ENCODE results near the gene C9orf152.

The C9orf152 gene

GRCh38 chr9:110180511-110181434, 27.2 kb downstream of the C9orf152 start:
- peak overlapping the region; percentile 46 for H3K27ac ChIP-seq (ENCODE audit: low read depth, low read length)
- H2AFZ ChIP-seq (ENCODE audit: low read length, unreplicated experiment), result no peak overlapping the region
- no peaks in the 10 kb centered on the region for H3K36me3 ChIP-seq (ENCODE audit: insufficient read depth, low read length)
- no peaks in the 10 kb centered on the region for H3K27me3 ChIP-seq (ENCODE audit: insufficient read depth, low read length)
- no peaks in the 10 kb centered on the region for H3K79me2 ChIP-seq (ENCODE audit: control insufficient read depth, insufficient read depth, low read length, unreplicated experiment)
- peak overlapping the region; percentile 15; the same call in 1 of the 2 replicates for H3K4me3 ChIP-seq (ENCODE audit: low read depth, low read length)
- H3K4me1 ChIP-seq (ENCODE audit: control insufficient read depth, insufficient read depth, low read length, unreplicated experiment), result peaks cover 22% of the 10 kb centered on the region

DNA sequence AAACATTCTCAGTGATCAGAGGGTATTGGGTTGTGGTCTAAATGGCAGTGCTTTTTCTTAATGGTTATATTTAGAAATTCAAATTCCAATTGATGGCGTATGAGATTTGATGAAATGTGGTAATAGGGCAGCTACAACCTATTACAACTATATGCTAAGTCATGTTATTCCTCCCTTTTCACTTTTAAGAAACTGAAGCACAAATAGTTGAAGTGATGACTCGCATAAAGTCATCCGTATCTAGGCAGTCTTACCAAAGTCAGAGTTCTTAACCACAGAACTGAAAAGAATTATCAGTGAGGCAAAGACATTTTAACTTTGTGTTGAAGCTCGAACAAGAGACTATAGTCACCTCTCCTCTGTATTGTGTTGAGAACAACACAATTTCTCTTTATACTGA, 28.2 kb downstream of the C9orf152 start:
- Histone ChIP-seq H3K4me1 (ENCODE audit: control insufficient read depth, insufficient read depth, low read length, unreplicated experiment) (peaks cover 22% of the 10 kb centered on the region), H2AFZ (ENCODE audit: low read length, unreplicated experiment) (no peak overlapping the region), H3K79me2 (ENCODE audit: control insufficient read depth, insufficient read depth, low read length, unreplicated experiment) (no peaks in the 10 kb centered on the region), H3K27me3 (ENCODE audit: insufficient read depth, low read length) (no peaks in the 10 kb centered on the region), H3K36me3 (ENCODE audit: insufficient read depth, low read length) (no peaks in the 10 kb centered on the region), H3K4me3 (ENCODE audit: low read depth, low read length) (no peak overlapping the region), H3K27ac (ENCODE audit: low read depth, low read length) (peak overlapping the region; percentile 46)

DNA sequence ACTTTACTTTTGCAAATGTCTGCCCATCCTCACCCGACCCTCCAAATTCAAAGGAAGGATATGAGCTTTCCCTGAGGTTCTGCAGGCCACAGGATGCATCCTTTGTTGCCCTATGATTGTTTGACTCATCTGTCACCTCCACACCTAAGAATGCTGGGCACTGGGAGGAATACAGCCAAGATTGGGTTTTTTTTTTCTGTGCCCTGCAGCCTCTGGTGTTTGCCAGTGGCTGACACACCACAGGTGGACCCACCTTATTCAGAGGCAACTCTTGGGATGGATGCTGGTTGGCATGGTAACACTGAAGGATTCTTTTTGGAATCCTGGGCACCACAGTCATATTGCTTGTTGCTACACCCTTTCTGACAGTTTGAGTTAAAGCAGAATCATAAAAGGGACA, 29.7 kb downstream of the C9orf152 start:
- Histone ChIP-seq H2AFZ (ENCODE audit: low read length, unreplicated experiment) (no peak overlapping the region), H3K27me3 (ENCODE audit: insufficient read depth, low read length) (no peaks in the 10 kb centered on the region), H3K4me1 (ENCODE audit: control insufficient read depth, insufficient read depth, low read length, unreplicated experiment) (peaks cover 22% of the 10 kb centered on the region), H3K4me3 (ENCODE audit: low read depth, low read length) (no peak overlapping the region), H3K36me3 (ENCODE audit: insufficient read depth, low read length) (no peaks in the 10 kb centered on the region), H3K27ac (ENCODE audit: low read depth, low read length) (no peak overlapping the region), H3K79me2 (ENCODE audit: control insufficient read depth, insufficient read depth, low read length, unreplicated experiment) (no peaks in the 10 kb centered on the region)

- H3K27ac ChIP-seq (ENCODE audit: low read depth, low read length), result no peak overlapping the region
- no peaks in the 10 kb centered on the region for H3K79me2 ChIP-seq (ENCODE audit: control insufficient read depth, insufficient read depth, low read length, unreplicated experiment)
- no peak overlapping the region for H2AFZ ChIP-seq (ENCODE audit: low read length, unreplicated experiment)
- H3K36me3 ChIP-seq (ENCODE audit: insufficient read depth, low read length), result peaks cover 22% of the 10 kb centered on the region
- peaks cover 13% of the 10 kb centered on the region for H3K4me1 ChIP-seq (ENCODE audit: control insufficient read depth, insufficient read depth, low read length, unreplicated experiment)
- H3K4me3 ChIP-seq (ENCODE audit: low read depth, low read length), result no peak overlapping the region
- no peaks in the 10 kb centered on the region for H3K27me3 ChIP-seq (ENCODE audit: insufficient read depth, low read length)
These were observed 32.5 kb downstream of the C9orf152 start for GRCh38 chr9:110175275-110175968.

DNA sequence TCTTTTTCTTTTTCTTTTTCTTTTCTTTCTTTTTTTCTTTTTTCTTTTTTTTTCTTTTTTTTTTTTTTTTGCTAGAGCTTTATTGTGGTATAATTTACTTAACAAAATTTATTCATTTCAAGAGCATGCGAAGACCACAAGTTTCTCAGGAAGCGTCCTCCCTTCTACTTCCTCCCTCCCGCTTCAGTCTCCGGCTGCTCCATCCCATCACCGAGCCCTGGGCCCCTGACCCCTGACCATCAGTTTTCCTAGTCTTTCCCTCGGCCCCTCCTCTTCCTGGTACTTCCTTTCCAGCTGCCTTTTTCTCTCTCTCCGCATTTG, 34.7 kb downstream of the C9orf152 start:
- H3K79me2 ChIP-seq (ENCODE audit: control insufficient read depth, insufficient read depth, low read length, unreplicated experiment), result no peaks in the 10 kb centered on the region
- H3K4me1 ChIP-seq (ENCODE audit: control insufficient read depth, insufficient read depth, low read length, unreplicated experiment), result peaks cover 4% of the 10 kb centered on the region
- H3K4me3 ChIP-seq (ENCODE audit: low read depth, low read length), result no peak overlapping the region
- H3K27me3 ChIP-seq (ENCODE audit: insufficient read depth, low read length), result no peaks in the 10 kb centered on the region
- no peak overlapping the region for H2AFZ ChIP-seq (ENCODE audit: low read length, unreplicated experiment)
- peaks cover 40% of the 10 kb centered on the region for H3K36me3 ChIP-seq (ENCODE audit: insufficient read depth, low read length)
- no peak overlapping the region for H3K27ac ChIP-seq (ENCODE audit: low read depth, low read length)

DNA sequence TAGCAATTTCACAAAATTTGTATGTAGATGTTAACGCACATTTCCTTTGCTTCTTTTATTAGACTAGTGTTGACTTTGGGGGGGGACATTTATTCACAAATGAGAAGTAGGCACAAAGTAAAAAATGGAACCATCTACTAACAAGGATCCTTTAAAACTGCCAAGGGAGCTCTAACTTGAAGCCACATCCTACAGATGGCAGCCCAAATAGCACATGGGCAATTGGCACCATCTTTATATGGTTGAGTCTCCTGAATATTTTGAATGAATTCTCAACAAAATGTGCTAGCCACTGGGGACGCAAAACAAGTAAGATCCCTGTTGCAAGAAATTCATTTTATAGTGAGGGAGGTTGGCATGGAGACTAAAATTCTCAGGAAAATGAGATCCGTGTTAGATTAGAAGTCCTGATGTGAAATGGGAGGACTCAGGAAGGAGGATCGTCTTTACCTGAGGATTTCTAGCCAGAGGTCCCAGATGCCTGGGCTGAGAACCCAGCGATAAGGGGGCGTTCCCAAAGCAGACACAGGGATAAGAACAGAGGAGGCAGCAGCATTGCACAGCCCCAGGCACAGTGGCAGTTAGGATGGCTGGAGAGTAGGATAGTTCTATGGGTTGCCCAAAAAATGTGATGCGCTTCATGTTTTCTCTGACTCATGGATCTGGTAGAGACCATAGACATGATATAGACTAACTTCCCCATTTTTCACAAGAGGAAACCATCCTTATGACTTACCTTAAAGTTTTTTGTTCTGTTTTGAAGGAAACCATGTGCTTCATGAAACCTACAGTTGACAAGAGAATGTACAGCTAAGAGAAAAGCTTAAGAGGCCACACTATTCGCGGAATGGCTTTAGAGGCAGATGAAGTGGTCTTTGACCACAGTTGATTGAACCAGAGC, 37.4 kb downstream of the C9orf152 start:
- Histone ChIP-seq H3K36me3 (ENCODE audit: insufficient read depth, low read length) (peaks cover 44% of the 10 kb centered on the region), H3K79me2 (ENCODE audit: control insufficient read depth, insufficient read depth, low read length, unreplicated experiment) (peaks cover 16% of the 10 kb centered on the region), H3K27me3 (ENCODE audit: insufficient read depth, low read length) (no peaks in the 10 kb centered on the region), H3K27ac (ENCODE audit: low read depth, low read length) (no peak overlapping the region), H3K4me1 (ENCODE audit: control insufficient read depth, insufficient read depth, low read length, unreplicated experiment) (peaks cover 7% of the 10 kb centered on the region), H2AFZ (ENCODE audit: low read length, unreplicated experiment) (no peak overlapping the region), H3K4me3 (ENCODE audit: low read depth, low read length) (no peak overlapping the region)

- Histone ChIP-seq H2AFZ (ENCODE audit: low read length, unreplicated experiment) (no peak overlapping the region), H3K4me3 (ENCODE audit: low read depth, low read length) (no peak overlapping the region), H3K27me3 (ENCODE audit: insufficient read depth, low read length) (no peaks in the 10 kb centered on the region), H3K36me3 (ENCODE audit: insufficient read depth, low read length) (peaks cover 44% of the 10 kb centered on the region), H3K79me2 (ENCODE audit: control insufficient read depth, insufficient read depth, low read length, unreplicated experiment) (peaks cover 34% of the 10 kb centered on the region), H3K27ac (ENCODE audit: low read depth, low read length) (no peak overlapping the region), H3K4me1 (ENCODE audit: control insufficient read depth, insufficient read depth, low read length, unreplicated experiment) (peaks cover 7% of the 10 kb centered on the region)
These were observed 39.5 kb downstream of the C9orf152 start for GRCh38 chr9:110168486-110168885.

DNA sequence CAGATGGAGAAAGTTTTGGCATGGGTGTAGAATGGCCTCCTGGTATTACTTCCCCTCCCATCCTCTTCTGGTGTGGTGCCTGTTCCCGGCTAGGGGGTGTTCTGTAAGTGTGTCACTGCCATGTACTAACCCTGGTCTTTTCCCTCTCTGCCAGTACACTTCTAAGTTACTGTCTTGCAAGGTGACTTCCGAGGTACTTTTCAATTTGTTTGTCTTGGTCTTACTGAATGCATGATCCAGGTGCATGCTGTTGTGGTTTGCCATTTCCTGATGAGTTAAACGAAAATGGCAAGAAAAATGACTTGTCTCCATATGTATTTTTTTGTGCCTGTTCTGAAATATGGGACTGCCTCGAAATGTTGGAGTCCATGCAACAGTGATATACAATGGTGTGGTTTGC, 46.0 kb downstream of the C9orf152 start:
- Histone ChIP-seq H3K4me1 (ENCODE audit: control insufficient read depth, insufficient read depth, low read length, unreplicated experiment) (peaks cover 5% of the 10 kb centered on the region), H3K27ac (ENCODE audit: low read depth, low read length) (no peak overlapping the region), H3K4me3 (ENCODE audit: low read depth, low read length) (no peak overlapping the region), H3K27me3 (ENCODE audit: insufficient read depth, low read length) (no peaks in the 10 kb centered on the region), H3K79me2 (ENCODE audit: control insufficient read depth, insufficient read depth, low read length, unreplicated experiment) (peaks cover 90% of the 10 kb centered on the region), H3K36me3 (ENCODE audit: insufficient read depth, low read length) (peaks cover 24% of the 10 kb centered on the region; the same call in 1 of the 2 replicates), H2AFZ (ENCODE audit: low read length, unreplicated experiment) (no peak overlapping the region)

DNA sequence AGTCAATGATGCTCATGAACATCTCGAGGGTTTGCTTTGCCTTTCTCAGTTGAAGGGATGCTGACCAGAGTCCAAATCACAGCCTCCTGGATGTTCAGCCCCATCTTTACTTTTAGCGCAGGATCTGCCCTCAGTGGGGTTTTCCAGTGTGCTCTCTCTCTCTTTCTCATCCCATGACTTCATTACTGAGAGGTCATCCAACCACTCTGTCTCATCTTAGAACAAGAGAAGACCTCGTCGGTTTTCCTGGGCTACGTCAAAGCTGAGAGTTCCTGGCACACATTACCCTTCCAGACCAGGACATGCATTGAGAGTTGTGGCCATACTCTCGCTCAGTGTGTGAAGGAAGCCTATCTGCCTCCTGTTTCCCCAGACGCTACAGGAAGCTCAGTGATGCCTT, 47.3 kb downstream of the C9orf152 start:
- Histone ChIP-seq H3K4me1 (ENCODE audit: control insufficient read depth, insufficient read depth, low read length, unreplicated experiment) (peaks cover 13% of the 10 kb centered on the region), H3K27ac (ENCODE audit: low read depth, low read length) (no peak overlapping the region), H3K36me3 (ENCODE audit: insufficient read depth, low read length) (peaks cover 20% of the 10 kb centered on the region; the same call in 1 of the 2 replicates), H2AFZ (ENCODE audit: low read length, unreplicated experiment) (no peak overlapping the region), H3K27me3 (ENCODE audit: insufficient read depth, low read length) (no peaks in the 10 kb centered on the region), H3K4me3 (ENCODE audit: low read depth, low read length) (no peak overlapping the region), H3K79me2 (ENCODE audit: control insufficient read depth, insufficient read depth, low read length, unreplicated experiment) (peaks cover 92% of the 10 kb centered on the region)

DNA sequence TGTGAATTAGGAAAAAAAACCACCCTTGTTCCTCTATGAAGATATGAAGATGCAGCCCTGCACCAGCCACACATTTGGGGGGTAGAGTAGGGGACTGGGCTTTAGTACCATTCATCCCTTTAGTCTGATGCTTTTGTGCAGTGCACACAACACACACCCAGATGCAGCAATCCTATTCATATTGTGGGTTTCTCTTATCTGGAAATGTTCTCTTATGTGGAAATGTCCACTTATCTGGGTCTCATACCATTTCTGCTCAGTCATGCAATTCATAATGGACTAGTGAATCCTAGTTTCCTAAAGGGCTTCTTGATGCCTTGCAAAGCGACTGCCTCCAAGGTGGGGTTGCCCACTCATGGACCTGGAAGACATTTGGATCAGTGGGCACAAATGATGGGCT, 47.8 kb downstream of the C9orf152 start:
- Histone ChIP-seq H3K36me3 (ENCODE audit: insufficient read depth, low read length) (peaks cover 20% of the 10 kb centered on the region; the same call in 1 of the 2 replicates), H3K4me1 (ENCODE audit: control insufficient read depth, insufficient read depth, low read length, unreplicated experiment) (peaks cover 13% of the 10 kb centered on the region), H2AFZ (ENCODE audit: low read length, unreplicated experiment) (no peak overlapping the region), H3K4me3 (ENCODE audit: low read depth, low read length) (no peak overlapping the region), H3K27ac (ENCODE audit: low read depth, low read length) (no peak overlapping the region), H3K27me3 (ENCODE audit: insufficient read depth, low read length) (no peaks in the 10 kb centered on the region), H3K79me2 (ENCODE audit: control insufficient read depth, insufficient read depth, low read length, unreplicated experiment) (peaks cover 93% of the 10 kb centered on the region)

Data from ACC112 (cell line).